SK-N-SH treated with all-trans-retinoic acid at 6 μM for 48 hours (cell line): ENCODE data around the gene FETUB.

Source experiments
- PATZ1 ChIP-seq: fragments of 250-450 bp; sonication (Bioruptor Pico); IDR thresholded peaks from 2 replicates; pipeline ENCODE4 v1.8.0; 2020; ENCODE audit warnings: mild to moderate bottlenecking, moderate library complexity, borderline replicate concordance
- POU6F1 ChIP-seq: fragments of 250-450 bp; sonication (Bioruptor Pico); IDR thresholded peaks from 2 replicates; pipeline ENCODE4 v1.8.0; 2021; ENCODE audit warnings: low read depth, mild to moderate bottlenecking, moderate library complexity, borderline replicate concordance
- RARB ChIP-seq: fragments of 250-450 bp; sonication (Bioruptor Pico); IDR thresholded peaks from 2 replicates; pipeline ENCODE4 v1.8.0; 2021; ENCODE audit warnings: mild to moderate bottlenecking, moderate library complexity
- TOX ChIP-seq: fragments of 250-450 bp; sonication (Bioruptor Pico); IDR thresholded peaks from 2 replicates; pipeline ENCODE4 v1.8.0; 2021; ENCODE audit warnings: mild to moderate bottlenecking, moderate library complexity, borderline replicate concordance
- ZC3H10 ChIP-seq: fragments of 250-450 bp; sonication (Bioruptor Pico); IDR thresholded peaks from 2 replicates; pipeline ENCODE4 v1.5.1; 2021; ENCODE audit warnings: mild to moderate bottlenecking, moderate library complexity
- ZFP3 ChIP-seq: fragments of 250-450 bp; sonication (Bioruptor Pico); IDR thresholded peaks from 2 replicates; pipeline ENCODE4 v1.5.0; 2020; ENCODE audit warnings: mild to moderate bottlenecking, moderate library complexity
- ZFP30 ChIP-seq: fragments of 450-650 bp; formaldehyde crosslinking; IDR thresholded peaks from 2 replicates; pipeline ENCODE4 v1.5.0; 2022; ENCODE audit warnings: mild to moderate bottlenecking, moderate library complexity
- TF ChIP-seq, protein P1 (sequence below): fragments of 250-450 bp; sonication (Bioruptor Pico); IDR thresholded peaks from 2 replicates; pipeline ENCODE4 v1.5.1; 2020; ENCODE audit warnings: low read depth, mild to moderate bottlenecking, moderate library complexity

- TF ChIP-seq POU6F1 (CRISPR knock-in tag) (no peak), ZFP3 (CRISPR knock-in tag) (no peak), ZFP30 (no peak), PATZ1 (CRISPR knock-in tag) (no peak), RARB (CRISPR knock-in tag) (no peak), ZC3H10 (no peak), TOX (CRISPR knock-in tag) (no peak)
- TF ChIP-seq, protein P1, sequence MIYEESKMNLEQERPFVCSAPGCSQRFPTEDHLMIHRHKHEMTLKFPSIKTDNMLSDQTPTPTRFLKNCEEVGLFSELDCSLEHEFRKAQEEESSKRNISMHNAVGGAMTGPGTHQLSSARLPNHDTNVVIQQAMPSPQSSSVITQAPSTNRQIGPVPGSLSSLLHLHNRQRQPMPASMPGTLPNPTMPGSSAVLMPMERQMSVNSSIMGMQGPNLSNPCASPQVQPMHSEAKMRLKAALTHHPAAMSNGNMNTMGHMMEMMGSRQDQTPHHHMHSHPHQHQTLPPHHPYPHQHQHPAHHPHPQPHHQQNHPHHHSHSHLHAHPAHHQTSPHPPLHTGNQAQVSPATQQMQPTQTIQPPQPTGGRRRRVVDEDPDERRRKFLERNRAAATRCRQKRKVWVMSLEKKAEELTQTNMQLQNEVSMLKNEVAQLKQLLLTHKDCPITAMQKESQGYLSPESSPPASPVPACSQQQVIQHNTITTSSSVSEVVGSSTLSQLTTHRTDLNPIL (CRISPR knock-in tag), result no peak
Observed at GRCh38 chr3:186616299-186616617, 23.9 kb upstream of the FETUB start.
